ENCODE results near the gene SCAMP2. TPM values are rescaled to one million over a fixed set of nuclear protein-coding genes. Genes with fewer than 3 reads are reported as not detected.
A peak's percentile ranks its signal among the peaks of the same experiment; 100 is the strongest.

SCAMP2 gene
- total and polyA plus RNA-seq, 10 donors, result 34.7 to 129 (median 98.6) TPM

DNA sequence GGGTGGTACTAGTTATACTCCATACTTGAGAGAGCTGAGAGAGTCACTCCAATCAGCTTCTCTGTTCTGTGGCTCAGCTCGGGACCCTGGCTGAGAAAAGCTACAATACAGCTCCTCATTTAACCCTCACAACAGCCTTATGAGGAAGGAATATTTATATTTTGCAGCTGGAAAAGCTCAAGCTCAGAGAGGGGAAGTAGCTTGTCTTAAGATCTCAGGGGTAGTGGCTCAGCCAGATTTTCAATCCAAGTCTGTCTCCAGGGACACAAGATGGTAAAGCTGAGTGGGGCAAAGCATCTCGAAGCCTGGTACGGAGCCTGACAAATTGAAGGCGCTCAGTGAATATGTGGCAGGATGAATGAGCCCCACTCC lies 14.8 kb downstream of the SCAMP2 start:
- Histone ChIP-seq H3K4me1 (peaks cover 25 to 76% (median 54%) of the 10 kb centered on the region in 6 donors), H3K9me3 (no peaks in the 10 kb centered on the region), H3K36me3 (peaks cover under 1 to 62% (median 13%) of the 10 kb centered on the region in 6 donors), H3K27ac (peak overlapping the region in 5 of 8 donors; percentile 12 to 57 (median 32)), H3K4me3 (no peak overlapping the region), H3K27me3 (replicated peaks in 1 of 7) (no peaks in the 10 kb centered on the region)
- TF ChIP-seq POLR2A (IDR thresholded peaks at IDR 0.05), result no peak
- TF ChIP-seq CTCF (IDR thresholded peaks at IDR 0.05 in 8 of 11, conservative IDR thresholded peaks at IDR 0.05 in 3 of 11), result no peak
- no peak for TF ChIP-seq POLR2AphosphoS5 (IDR thresholded peaks at IDR 0.05)
- 57 to 78% (median 70%) methylated on average over 4 of the region's 4 CpGs for WGBS, 5 donors
- intact Hi-C loops (cut with DNase I; ENCODE audit: low total_unique reads), result no loop called here
- no peak for DNase-seq

DNA sequence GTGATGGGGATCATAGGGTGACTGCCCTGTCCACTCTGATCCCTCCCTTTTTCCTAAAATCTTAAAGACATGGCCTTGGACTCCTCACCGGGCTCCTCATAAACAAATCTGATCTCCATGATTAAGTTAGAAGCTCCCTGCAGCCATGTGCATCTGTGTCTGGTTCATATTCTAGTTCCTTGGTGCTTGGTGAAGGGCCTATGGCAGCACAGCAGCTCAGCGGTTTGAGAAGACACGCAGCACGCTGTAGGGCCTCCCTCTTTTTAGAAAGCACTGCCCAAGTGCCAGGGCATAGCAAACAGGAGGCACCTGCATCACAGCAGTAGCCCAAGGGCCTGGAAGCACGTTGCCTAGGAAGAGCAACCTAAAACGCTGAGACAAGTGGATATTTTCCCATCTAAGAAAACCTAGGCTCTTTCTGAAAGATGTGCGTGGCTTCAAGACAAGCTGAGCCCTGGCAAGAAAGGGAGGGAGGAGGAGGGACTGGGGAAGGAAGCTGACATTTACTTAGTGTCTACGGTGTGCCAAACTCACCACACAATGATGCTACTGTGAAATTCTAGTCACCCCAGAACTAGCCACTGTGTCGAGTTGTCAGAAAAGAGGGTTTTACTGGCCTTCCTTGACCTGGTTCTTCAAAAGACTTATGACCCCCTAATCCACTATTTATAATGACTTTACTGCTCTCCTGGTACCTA lies 15.3 kb downstream of the SCAMP2 start:
- Histone ChIP-seq H3K36me3 (peaks cover 5 to 62% (median 18%) of the 10 kb centered on the region in 6 donors), H3K4me1 (peaks cover 25 to 71% (median 49%) of the 10 kb centered on the region in 6 donors), H3K9me3 (no peaks in the 10 kb centered on the region), H3K4me3 (no peak overlapping the region), H3K27ac (peak overlapping the region in 6 of 8 donors; percentile 10 to 57 (median 34)), H3K27me3 (replicated peaks in 1 of 7) (no peaks in the 10 kb centered on the region)
- intact Hi-C loops (cut with DNase I; ENCODE audit: low total_unique reads), result no loop called here
- no peak for TF ChIP-seq POLR2A (IDR thresholded peaks at IDR 0.05)
- TF ChIP-seq POLR2AphosphoS5 (IDR thresholded peaks at IDR 0.05), result no peak
- no peak for TF ChIP-seq CTCF (IDR thresholded peaks at IDR 0.05 in 8 of 11, conservative IDR thresholded peaks at IDR 0.05 in 3 of 11)
- 59 to 64% (median 60%) methylated on average over 7 to 9 of the region's 9 CpGs for WGBS, 5 donors
- DNase-seq, result no peak

GRCh38 chr15:74857082-74857655 lies 16.0 kb downstream of the SCAMP2 start:
- 20 to 51% (median 50%) methylated on average over 3 to 5 of the region's 5 CpGs for WGBS, 5 donors

DNA sequence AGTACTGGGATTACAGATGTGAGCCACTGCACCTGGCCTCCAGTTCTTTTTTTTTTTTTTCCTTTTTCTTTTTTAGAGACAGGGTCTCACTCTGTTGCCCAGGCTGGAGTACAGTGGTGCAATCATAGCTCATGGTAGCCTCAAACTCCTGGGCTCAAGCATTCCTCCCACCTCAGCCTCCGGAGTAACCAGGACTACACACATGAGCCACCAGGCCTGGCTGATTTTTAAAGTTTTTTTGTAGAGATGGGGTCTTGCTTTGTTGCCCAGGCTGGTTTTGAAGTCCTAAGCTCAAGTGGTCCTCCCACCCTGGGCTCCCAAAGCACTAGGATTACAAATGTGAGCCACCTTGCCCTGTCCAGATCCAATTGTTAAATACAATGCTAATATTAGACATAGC lies 16.6 kb downstream of the SCAMP2 start:
- H3K4me3 ChIP-seq, result no peak overlapping the region
- intact Hi-C loops (cut with DNase I; ENCODE audit: low total_unique reads), result no loop called here
- peaks cover 25 to 60% (median 48%) of the 10 kb centered on the region in 6 donors for H3K4me1 ChIP-seq
- H3K27me3 ChIP-seq (replicated peaks in 1 of 7), result no peaks in the 10 kb centered on the region
- WGBS, 5 donors, result 91 to 100% (median 94%) methylated on average over 1 of the region's 1 CpG
- peaks cover 11 to 72% (median 31%) of the 10 kb centered on the region in 6 donors for H3K36me3 ChIP-seq
- peak overlapping the region in 4 of 8 donors; percentile 12 to 57 (median 42) for H3K27ac ChIP-seq
- DNase-seq, result no peak
- no peaks in the 10 kb centered on the region for H3K9me3 ChIP-seq
- TF ChIP-seq POLR2A (IDR thresholded peaks at IDR 0.05), result no peak
- no peak for TF ChIP-seq CTCF (IDR thresholded peaks at IDR 0.05 in 8 of 11, conservative IDR thresholded peaks at IDR 0.05 in 3 of 11)
- no peak for TF ChIP-seq POLR2AphosphoS5 (IDR thresholded peaks at IDR 0.05)

More at GRCh38 chr15:74857082-74857655, 16.0 kb downstream of the SCAMP2 start:
- DNase-seq, result no peak
- TF ChIP-seq POLR2A (IDR thresholded peaks at IDR 0.05) (no peak), POLR2AphosphoS5 (IDR thresholded peaks at IDR 0.05) (peak in 1 of 3 donors; percentile 21)
- Histone ChIP-seq H3K27ac (peak overlapping the region in 5 of 8 donors; percentile 12 to 57 (median 41)), H3K27me3 (replicated peaks in 1 of 7) (no peaks in the 10 kb centered on the region), H3K36me3 (peaks cover 11 to 68% (median 25%) of the 10 kb centered on the region in 6 donors), H3K9me3 (no peaks in the 10 kb centered on the region), H3K4me1 (peaks cover 25 to 66% (median 49%) of the 10 kb centered on the region in 6 donors), H3K4me3 (no peak overlapping the region)
- intact Hi-C loops (cut with DNase I; ENCODE audit: low total_unique reads), result no loop called here
